Prostate gland (tissue), 2 donors: Measurements from ENCODE around the gene PRCC.

Source experiments
- POLR2A ChIP-seq: fragments of 450-650 bp; IDR thresholded peaks from one replicate; pipeline ENCODE4 v1.6.1; 2016; ENCODE audit warnings: antibody characterized with exemption, mild to moderate bottlenecking
- POLR2AphosphoS5 ChIP-seq: sonication (generic); formaldehyde crosslinking; IDR thresholded peaks from one replicate; pipeline ENCODE4 v1.6.1; 2017; ENCODE audit warnings: antibody characterized with exemption
- TF ChIP-seq, protein P1 (sequence below), 4 experiments: fragments of 200-600 bp in 2 of 4; fragments of 450-650 bp in 2 of 4; sonication (generic) in 2 of 4; IDR thresholded peaks; 1 replicate in 3 of 4; 2 replicates in 1 of 4; pipeline ENCODE4 v1.5.1; 2016 to 2019; ENCODE audit warnings: antibody characterized with exemption in 4 of 4, mild to moderate bottlenecking in 2 of 4, moderate library complexity in 2 of 4

DNA sequence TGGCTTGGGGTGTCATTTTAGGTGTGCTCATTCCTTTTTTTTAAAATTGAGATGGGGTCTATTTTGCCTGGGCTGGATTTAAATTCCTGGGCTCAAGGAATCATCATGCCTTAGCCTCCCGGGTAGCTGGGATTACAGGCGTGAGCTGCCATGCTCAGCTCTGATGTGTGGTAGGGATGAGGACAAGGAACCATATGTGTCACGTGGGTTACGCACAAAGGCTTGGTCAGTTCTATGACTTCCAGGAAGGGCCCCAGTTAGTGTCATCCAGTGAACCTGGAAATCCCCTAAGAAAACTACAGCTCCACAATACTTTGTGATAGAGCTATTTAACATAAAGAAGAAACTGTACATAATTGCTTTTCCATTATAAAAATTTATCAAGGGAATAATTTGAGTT lies 45.8 kb upstream of the PRCC start:
- TF ChIP-seq POLR2A, result no peak
- TF ChIP-seq POLR2AphosphoS5, result no peak
- TF ChIP-seq, protein P1, sequence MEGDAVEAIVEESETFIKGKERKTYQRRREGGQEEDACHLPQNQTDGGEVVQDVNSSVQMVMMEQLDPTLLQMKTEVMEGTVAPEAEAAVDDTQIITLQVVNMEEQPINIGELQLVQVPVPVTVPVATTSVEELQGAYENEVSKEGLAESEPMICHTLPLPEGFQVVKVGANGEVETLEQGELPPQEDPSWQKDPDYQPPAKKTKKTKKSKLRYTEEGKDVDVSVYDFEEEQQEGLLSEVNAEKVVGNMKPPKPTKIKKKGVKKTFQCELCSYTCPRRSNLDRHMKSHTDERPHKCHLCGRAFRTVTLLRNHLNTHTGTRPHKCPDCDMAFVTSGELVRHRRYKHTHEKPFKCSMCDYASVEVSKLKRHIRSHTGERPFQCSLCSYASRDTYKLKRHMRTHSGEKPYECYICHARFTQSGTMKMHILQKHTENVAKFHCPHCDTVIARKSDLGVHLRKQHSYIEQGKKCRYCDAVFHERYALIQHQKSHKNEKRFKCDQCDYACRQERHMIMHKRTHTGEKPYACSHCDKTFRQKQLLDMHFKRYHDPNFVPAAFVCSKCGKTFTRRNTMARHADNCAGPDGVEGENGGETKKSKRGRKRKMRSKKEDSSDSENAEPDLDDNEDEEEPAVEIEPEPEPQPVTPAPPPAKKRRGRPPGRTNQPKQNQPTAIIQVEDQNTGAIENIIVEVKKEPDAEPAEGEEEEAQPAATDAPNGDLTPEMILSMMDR (IDR thresholded peaks at IDR 0.05), result no peak
